Rectal smooth muscle tissue (tissue), 1 donor: Measurements from ENCODE around the gene SNX30.

ENCODE experiments used
- H3K27ac ChIP-seq: one replicate; pipeline ENCODE4 v1.7.0; 2013; ENCODE audit warnings: low read depth, low read length, inconsistent platforms
- H3K27me3 ChIP-seq: one replicate; pipeline ENCODE4 v1.7.0; 2013; ENCODE audit warnings: low read length; ENCODE audit not compliant: control insufficient read depth, insufficient read depth
- H3K36me3 ChIP-seq: one replicate; pipeline ENCODE4 v1.7.0; 2013; ENCODE audit warnings: low read length; ENCODE audit not compliant: control insufficient read depth, insufficient read depth
- H3K4me1 ChIP-seq: one replicate; pipeline ENCODE4 v1.7.0; 2013; ENCODE audit warnings: low read length; ENCODE audit not compliant: control insufficient read depth, insufficient read depth
- H3K4me3 ChIP-seq: one replicate; pipeline ENCODE4 v1.7.0; 2013; ENCODE audit warnings: low read length
- H3K9ac ChIP-seq: one replicate; pipeline ENCODE4 v1.7.0; 2013; ENCODE audit warnings: low read length

The SNX30 gene

GRCh38 chr9:112755675-112756074 is 5.1 kb downstream of the SNX30 start:
- peak overlapping the region; percentile 25 for H3K27ac ChIP-seq
- peaks cover 34% of the 10 kb centered on the region for H3K4me1 ChIP-seq
- H3K4me3 ChIP-seq, result no peak overlapping the region
- no peak overlapping the region for H3K9ac ChIP-seq
- H3K36me3 ChIP-seq, result no peaks in the 10 kb centered on the region
- H3K27me3 ChIP-seq, result no peaks in the 10 kb centered on the region

- no peak overlapping the region for H3K4me3 ChIP-seq
- H3K27ac ChIP-seq, result no peak overlapping the region
- H3K4me1 ChIP-seq, result peaks cover 29% of the 10 kb centered on the region
- no peaks in the 10 kb centered on the region for H3K36me3 ChIP-seq
- no peaks in the 10 kb centered on the region for H3K27me3 ChIP-seq
- H3K9ac ChIP-seq, result no peak overlapping the region
Observed at GRCh38 chr9:112757282-112757883, 6.8 kb downstream of the SNX30 start.

- no peaks in the 10 kb centered on the region for H3K36me3 ChIP-seq
- H3K27ac ChIP-seq, result no peak overlapping the region
- H3K4me3 ChIP-seq, result no peak overlapping the region
- H3K4me1 ChIP-seq, result peaks cover 29% of the 10 kb centered on the region
- no peaks in the 10 kb centered on the region for H3K27me3 ChIP-seq
- H3K9ac ChIP-seq, result no peak overlapping the region
Observed at GRCh38 chr9:112757940-112758339, 7.4 kb downstream of the SNX30 start.

GRCh38 chr9:112760821-112761220 is 10.3 kb downstream of the SNX30 start:
- H3K4me1 ChIP-seq, result peaks cover 14% of the 10 kb centered on the region
- H3K27me3 ChIP-seq, result no peaks in the 10 kb centered on the region
- no peak overlapping the region for H3K4me3 ChIP-seq
- H3K27ac ChIP-seq, result no peak overlapping the region
- no peaks in the 10 kb centered on the region for H3K36me3 ChIP-seq
- H3K9ac ChIP-seq, result no peak overlapping the region

- Histone ChIP-seq H3K4me1 (peaks cover 5% of the 10 kb centered on the region), H3K4me3 (no peak overlapping the region), H3K36me3 (no peaks in the 10 kb centered on the region), H3K9ac (no peak overlapping the region), H3K27ac (no peak overlapping the region), H3K27me3 (no peaks in the 10 kb centered on the region)
Observed at GRCh38 chr9:112761912-112762655, 11.5 kb downstream of the SNX30 start.

- H3K4me3 ChIP-seq, result no peak overlapping the region
- no peak overlapping the region for H3K27ac ChIP-seq
- H3K27me3 ChIP-seq, result no peaks in the 10 kb centered on the region
- no peaks in the 10 kb centered on the region for H3K4me1 ChIP-seq
- no peak overlapping the region for H3K9ac ChIP-seq
- H3K36me3 ChIP-seq, result no peaks in the 10 kb centered on the region
Observed at GRCh38 chr9:112762726-112763518, 12.4 kb downstream of the SNX30 start.

- no peak overlapping the region for H3K4me3 ChIP-seq
- no peaks in the 10 kb centered on the region for H3K27me3 ChIP-seq
- no peaks in the 10 kb centered on the region for H3K36me3 ChIP-seq
- H3K4me1 ChIP-seq, result no peaks in the 10 kb centered on the region
- no peak overlapping the region for H3K27ac ChIP-seq
- no peak overlapping the region for H3K9ac ChIP-seq
Observed at GRCh38 chr9:112764344-112764743, 13.8 kb downstream of the SNX30 start.

GRCh38 chr9:112764837-112765236 is 14.3 kb downstream of the SNX30 start:
- H3K27ac ChIP-seq, result no peak overlapping the region
- H3K9ac ChIP-seq, result no peak overlapping the region
- H3K27me3 ChIP-seq, result no peaks in the 10 kb centered on the region
- no peaks in the 10 kb centered on the region for H3K36me3 ChIP-seq
- no peak overlapping the region for H3K4me3 ChIP-seq
- no peaks in the 10 kb centered on the region for H3K4me1 ChIP-seq

- Histone ChIP-seq H3K27ac (no peak overlapping the region), H3K36me3 (no peaks in the 10 kb centered on the region), H3K4me3 (no peak overlapping the region), H3K4me1 (no peaks in the 10 kb centered on the region), H3K27me3 (no peaks in the 10 kb centered on the region), H3K9ac (no peak overlapping the region)
Observed at GRCh38 chr9:112765281-112765680, 14.7 kb downstream of the SNX30 start.

- peaks cover 7% of the 10 kb centered on the region for H3K4me1 ChIP-seq
- no peaks in the 10 kb centered on the region for H3K27me3 ChIP-seq
- H3K9ac ChIP-seq, result no peak overlapping the region
- no peak overlapping the region for H3K4me3 ChIP-seq
- no peaks in the 10 kb centered on the region for H3K36me3 ChIP-seq
- H3K27ac ChIP-seq, result no peak overlapping the region
Observed at GRCh38 chr9:112771359-112772214, 21.0 kb downstream of the SNX30 start.

GRCh38 chr9:112772215-112772509 is 21.6 kb downstream of the SNX30 start:
- Histone ChIP-seq H3K4me1 (peaks cover 7% of the 10 kb centered on the region), H3K27me3 (no peaks in the 10 kb centered on the region), H3K9ac (no peak overlapping the region), H3K36me3 (no peaks in the 10 kb centered on the region), H3K4me3 (no peak overlapping the region), H3K27ac (no peak overlapping the region)

- Histone ChIP-seq H3K36me3 (no peaks in the 10 kb centered on the region), H3K27ac (no peak overlapping the region), H3K9ac (no peak overlapping the region), H3K4me3 (no peak overlapping the region), H3K27me3 (no peaks in the 10 kb centered on the region), H3K4me1 (peaks cover 7% of the 10 kb centered on the region)
Observed at GRCh38 chr9:112772551-112772950, 22.0 kb downstream of the SNX30 start.
